Smooth muscle cell of the coronary artery (primary cell): ENCODE results near the gene MBTPS1. TPM values are rescaled to one million over a fixed set of nuclear protein-coding genes. Genes with fewer than 3 reads are reported as not detected.

Experiments used
- total RNA-seq: library from RNA; depleted of rRNA; stranded (reverse); fragments of >200 nt; gene quantifications from 2 replicates; pipeline ENCODE4 v1.2.3, GENCODE V29; 2014; ENCODE audit warnings: low replicate concordance

MBTPS1 gene
- 97.0 and 124 TPM in 2 replicates for total RNA-seq

GRCh38 chr16:84116720-84117493 lies at the start of gene MBTPS1:
Gene MBTPS1, minus strand, starts transcription at chr16:84116942. Its CDS starts 15,159 bp downstream, at chr16:84101783.

GRCh38 chr16:84144859-84145639 lies 28.3 kb upstream of the MBTPS1 start, which contains the start of the genes DNAAF1 and HSDL1:
Gene DNAAF1, plus strand, starts transcription at chr16:84145308. Its CDS starts 133 bp downstream, at chr16:84145441.
Gene HSDL1, minus strand, starts transcription at chr16:84145177. Its CDS starts 13,856 bp downstream, at chr16:84131321.

GRCh38 chr16:84042308-84042878 lies 74.3 kb downstream of the MBTPS1 start, which contains the start of gene SLC38A8:
Gene SLC38A8, minus strand, starts transcription at chr16:84042795. Its CDS starts 638 bp downstream, at chr16:84042157.

Other genes starting within 250 kb of the MBTPS1 start
- gene MLYCD, start 217.8 kb downstream of the MBTPS1 start, total RNA-seq = 2.2 and 5.9 TPM in 2 replicates
- gene OSGIN1, start 163.7 kb downstream of the MBTPS1 start, total RNA-seq = 0.59 and 1.6 TPM in 2 replicates
- 0.12 and 0.53 TPM in 2 replicates for gene NECAB2, start 148.7 kb downstream of the MBTPS1 start, total RNA-seq
- not detected in 2 replicates for gene SLC38A8, start 74.1 kb downstream of the MBTPS1 start, total RNA-seq
- gene HSDL1, start 28.2 kb upstream of the MBTPS1 start, total RNA-seq = 16.5 and 20.6 TPM in 2 replicates
- not detected in 2 replicates for gene DNAAF1, start 28.4 kb upstream of the MBTPS1 start, total RNA-seq
- 7.7 and 15.6 TPM in 2 replicates for gene TAF1C, start 70.1 kb upstream of the MBTPS1 start, total RNA-seq
- gene ADAD2, start 74.2 kb upstream of the MBTPS1 start, total RNA-seq = not detected in 2 replicates
- not detected in 2 replicates for gene KCNG4, start 123.1 kb upstream of the MBTPS1 start, total RNA-seq
- gene WFDC1, start 177.9 kb upstream of the MBTPS1 start, total RNA-seq = 0.45 and 0.47 TPM in 2 replicates